ENCODE data around the gene ARMC10. TPM values are rescaled to one million over a fixed set of nuclear protein-coding genes. Genes with fewer than 3 reads are reported as not detected.
"Not testable (repeated sequence)": the region's sequence is repeated elsewhere in the genome, so short reads cannot be mapped to it uniquely, and the experiment has no call there.

The ARMC10 gene
- total RNA-seq, 1 donor from 2014 or later = 36.6 TPM

DNA sequence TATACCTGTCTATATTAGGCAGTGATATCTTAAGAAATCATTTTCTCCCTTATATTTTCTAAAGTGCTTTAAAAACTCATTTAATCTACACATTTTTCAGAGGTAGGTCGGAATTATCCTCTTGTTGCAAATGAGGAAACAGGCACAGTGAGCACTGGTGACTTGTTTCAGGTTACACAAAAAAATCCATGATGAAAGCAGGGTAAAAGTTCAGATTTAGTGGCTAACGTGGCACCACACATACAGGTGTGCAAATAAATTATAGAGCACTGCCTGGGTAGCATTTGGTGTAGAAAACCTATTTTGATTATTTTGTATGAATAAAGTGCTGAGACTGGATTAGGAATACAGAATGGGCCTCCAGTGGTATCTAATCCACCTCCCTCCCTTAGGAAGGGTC is 26.6 kb downstream of the ARMC10 start:
- DNase-seq (ENCODE audit: extremely low spot score in 2 of 2) = no peak
- intact Hi-C loops (cut with DNase I) = no loop called here
- Histone ChIP-seq H3K27me3 (no peaks in the 10 kb centered on the region), H3K9me3 (no peaks in the 10 kb centered on the region), H3K27ac (no peak overlapping the region), H3K4me3 (no peak overlapping the region), H3K36me3 (no peaks in the 10 kb centered on the region), H3K4me1 (no peaks in the 10 kb centered on the region)
- TF ChIP-seq POLR2AphosphoS5 (IDR thresholded peaks at IDR 0.05; ENCODE audit: insufficient read depth in 1 of 2, low read depth in 1 of 2) (no peak), CTCF (IDR thresholded peaks at IDR 0.05) (no peak), POLR2A (IDR thresholded peaks at IDR 0.05) (no peak)

DNA sequence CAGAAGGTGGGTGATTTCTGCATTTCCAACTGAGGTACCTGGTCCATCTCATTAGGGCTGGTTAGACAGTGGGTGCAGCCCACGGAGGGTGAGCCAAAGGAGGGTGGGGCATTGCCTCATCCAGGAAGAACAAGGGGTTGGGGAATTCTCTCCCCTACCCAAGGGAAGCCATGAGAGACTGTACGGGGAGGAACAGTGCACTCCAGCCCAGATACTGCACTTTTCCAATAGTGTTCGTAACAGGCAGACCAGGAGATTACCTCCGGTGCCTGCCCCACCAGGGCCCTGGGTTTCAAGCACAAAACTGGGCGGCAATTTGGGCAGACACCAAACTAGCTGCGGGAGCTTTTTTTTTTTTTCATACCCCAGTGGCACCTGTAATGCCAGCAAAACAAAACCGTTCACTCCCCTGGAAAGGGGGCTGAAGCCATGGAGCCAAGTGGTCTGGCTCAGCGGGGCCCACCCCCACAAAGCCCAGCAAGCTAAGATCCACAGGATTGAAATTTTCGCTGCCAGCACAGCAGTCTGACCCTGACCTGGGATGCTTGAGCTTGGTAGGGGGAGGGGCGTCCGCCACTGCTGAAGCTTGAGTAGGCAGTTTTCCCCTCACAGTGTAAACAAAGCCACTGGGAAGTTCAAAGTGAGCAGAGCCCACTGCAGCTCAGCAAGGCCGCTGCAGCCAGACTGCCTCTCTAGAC is 31.2 kb downstream of the ARMC10 start:
- no peaks in the 10 kb centered on the region for H3K4me1 ChIP-seq
- no peak for TF ChIP-seq POLR2A (IDR thresholded peaks at IDR 0.05)
- no peak for TF ChIP-seq CTCF (IDR thresholded peaks at IDR 0.05)
- no peak for TF ChIP-seq POLR2AphosphoS5 (IDR thresholded peaks at IDR 0.05; ENCODE audit: insufficient read depth in 1 of 2, low read depth in 1 of 2)
- H3K4me3 ChIP-seq = no peak overlapping the region
- no peaks in the 10 kb centered on the region for H3K36me3 ChIP-seq
- H3K27me3 ChIP-seq = no peaks in the 10 kb centered on the region
- no peaks in the 10 kb centered on the region for H3K9me3 ChIP-seq
- intact Hi-C loops (cut with DNase I) = no loop called here
- no peak for DNase-seq (ENCODE audit: extremely low spot score in 2 of 2)
- no peak overlapping the region for H3K27ac ChIP-seq

DNA sequence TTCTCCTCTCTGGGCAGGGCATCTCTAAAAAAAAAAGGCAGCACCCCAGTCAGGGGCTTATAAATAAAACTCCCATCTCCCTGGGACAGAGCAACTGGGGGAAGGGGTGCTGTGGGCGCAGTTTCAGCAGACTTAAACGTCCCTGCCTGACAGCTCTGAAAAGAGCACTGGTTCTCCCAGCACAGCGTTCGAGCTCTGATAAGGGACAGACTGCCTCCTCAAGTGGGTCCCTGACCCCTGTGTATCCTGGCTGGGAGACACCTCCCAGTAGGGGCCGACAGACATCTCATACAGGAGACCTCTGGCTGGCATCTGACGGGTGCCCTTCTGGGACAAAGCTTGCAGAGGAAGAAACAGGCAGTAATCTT is 31.7 kb downstream of the ARMC10 start:
- H3K27ac ChIP-seq; DNase-seq (ENCODE audit: extremely low spot score in 2 of 2); intact Hi-C loops (cut with DNase I); H3K9me3 ChIP-seq; H3K27me3 ChIP-seq; H3K36me3 ChIP-seq; H3K4me3 ChIP-seq; H3K4me1 ChIP-seq: not testable (repeated sequence)

GRCh38 chr7:103113164-103113563 is 38.2 kb downstream of the ARMC10 start:
- no peak for TF ChIP-seq CTCF (IDR thresholded peaks at IDR 0.05)
- TF ChIP-seq POLR2AphosphoS5 (IDR thresholded peaks at IDR 0.05; ENCODE audit: insufficient read depth in 1 of 2, low read depth in 1 of 2) = no peak
- no peak for TF ChIP-seq POLR2A (IDR thresholded peaks at IDR 0.05)
- Histone ChIP-seq H3K4me3 (no peak overlapping the region), H3K9me3 (no peaks in the 10 kb centered on the region), H3K27me3 (no peaks in the 10 kb centered on the region), H3K27ac (no peak overlapping the region), H3K4me1 (no peaks in the 10 kb centered on the region), H3K36me3 (no peaks in the 10 kb centered on the region)
- intact Hi-C loops (cut with DNase I) = no loop called here
- no peak for DNase-seq (ENCODE audit: extremely low spot score in 2 of 2)

DNA sequence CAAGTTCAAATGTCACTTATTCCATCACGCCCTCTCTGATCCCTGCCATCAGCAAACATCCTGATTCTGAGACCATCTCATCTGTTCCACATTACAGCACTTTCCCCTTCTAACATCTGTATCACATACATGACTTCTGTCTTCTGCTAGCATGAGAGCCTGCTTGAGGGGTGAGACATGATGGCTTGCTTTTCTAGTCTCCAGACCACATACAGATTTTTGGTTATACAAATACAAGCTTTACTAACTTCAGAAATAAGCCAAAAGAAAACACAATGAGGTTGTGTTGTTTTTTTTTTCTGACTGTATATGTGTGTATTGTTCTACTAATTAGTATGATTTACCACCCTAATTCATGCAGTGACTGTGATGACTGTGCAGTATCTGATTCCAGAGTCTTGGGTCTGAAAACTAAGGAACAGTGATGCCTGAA is 39.7 kb downstream of the ARMC10 start:
- TF ChIP-seq POLR2A (IDR thresholded peaks at IDR 0.05) = no peak
- no peak for TF ChIP-seq POLR2AphosphoS5 (IDR thresholded peaks at IDR 0.05; ENCODE audit: insufficient read depth in 1 of 2, low read depth in 1 of 2)
- no peak for TF ChIP-seq CTCF (IDR thresholded peaks at IDR 0.05)
- Histone ChIP-seq H3K27ac (no peak overlapping the region), H3K27me3 (no peaks in the 10 kb centered on the region), H3K9me3 (no peaks in the 10 kb centered on the region), H3K4me1 (no peaks in the 10 kb centered on the region), H3K4me3 (no peak overlapping the region), H3K36me3 (peaks cover 0 to 2% of the 10 kb centered on the region in 2 donors)
- intact Hi-C loops (cut with DNase I) = no loop called here
- DNase-seq (ENCODE audit: extremely low spot score in 2 of 2) = no peak
